Duodenal mucosa (tissue), 2 donors: Measurements from ENCODE around the gene MAPK11.
"Not testable (repeated sequence)": the region's sequence is repeated elsewhere in the genome, so short reads cannot be mapped to it uniquely, and the experiment has no call there.

Experiments
- H3K27ac ChIP-seq: one replicate; pipeline ENCODE4 v1.7.0; 2013; ENCODE audit warnings: low read depth, low read length
- H3K27me3 ChIP-seq, 2 donors: one replicate each; pipeline ENCODE4 v1.7.0; 2013; ENCODE audit warnings: low read length in 2 of 2, control low read depth in 1 of 2; ENCODE audit not compliant: insufficient read depth in 2 of 2, control insufficient read depth in 1 of 2
- H3K36me3 ChIP-seq, 2 donors: one replicate each; pipeline ENCODE4 v1.7.0; 2013; ENCODE audit warnings: low read length in 2 of 2, control low read depth in 1 of 2; ENCODE audit not compliant: insufficient read depth in 2 of 2, control insufficient read depth in 1 of 2
- H3K4me1 ChIP-seq, 2 donors: one replicate each; pipeline ENCODE4 v1.7.0; 2013; ENCODE audit warnings: low read length in 2 of 2, control low read depth in 1 of 2; ENCODE audit not compliant: insufficient read depth in 2 of 2, control insufficient read depth in 1 of 2
- H3K4me3 ChIP-seq, 2 donors: one replicate each; pipeline ENCODE4 v1.7.0; 2013; ENCODE audit warnings: low read length in 2 of 2, low read depth in 1 of 2
- H3K9ac ChIP-seq, 2 donors: one replicate each; pipeline ENCODE4 v1.7.0; 2013; ENCODE audit warnings: low read length in 2 of 2, low read depth in 1 of 2
- H3K9me3 ChIP-seq, 2 donors: one replicate each; pipeline ENCODE4 v1.7.0; 2013; ENCODE audit warnings: low read length in 2 of 2, control low read depth in 1 of 2; ENCODE audit not compliant: control insufficient read depth in 1 of 2

Gene MAPK11

GRCh38 chr22:50278956-50279619, 8.9 kb upstream of the MAPK11 start:
- H3K9ac ChIP-seq, result no peak overlapping the region
- H3K9me3 ChIP-seq, result no peaks in the 10 kb centered on the region
- H3K4me3 ChIP-seq, result no peak overlapping the region

GRCh38 chr22:50278461-50278860, 8.3 kb upstream of the MAPK11 start:
- Histone ChIP-seq H3K27ac (no peak overlapping the region), H3K4me3 (no peak overlapping the region), H3K27me3 (no peaks in the 10 kb centered on the region), H3K4me1 (peaks cover 6 to 7% of the 10 kb centered on the region in 2 donors), H3K36me3 (peaks cover 21 to 73% of the 10 kb centered on the region in 2 donors), H3K9ac (no peak overlapping the region), H3K9me3 (no peaks in the 10 kb centered on the region)

More at GRCh38 chr22:50278956-50279619, 8.9 kb upstream of the MAPK11 start:
- Histone ChIP-seq H3K4me1 (peaks cover 6 to 7% of the 10 kb centered on the region in 2 donors), H3K27ac (no peak overlapping the region), H3K27me3 (no peaks in the 10 kb centered on the region), H3K36me3 (peaks cover 21 to 76% of the 10 kb centered on the region in 2 donors)

DNA sequence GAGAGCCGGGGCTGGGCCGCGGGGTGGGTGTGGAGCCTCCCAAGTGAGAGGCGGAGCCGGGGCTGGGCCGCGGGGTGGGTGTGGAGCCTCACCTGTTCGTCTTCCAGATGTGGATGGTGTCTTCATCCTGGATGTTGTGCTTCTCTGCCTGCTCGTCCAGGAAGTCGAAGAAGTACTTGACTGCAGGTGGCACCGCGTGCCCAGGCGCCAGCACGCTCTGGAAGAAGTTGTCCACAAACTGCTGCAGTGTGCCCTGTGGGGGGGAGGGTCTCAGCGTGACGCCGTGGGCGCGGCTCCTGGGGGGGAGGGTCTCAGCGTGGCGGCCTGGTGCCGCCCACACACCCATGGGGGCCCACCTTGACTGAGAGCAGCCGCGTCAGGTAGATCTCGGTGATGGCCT, 7.6 kb upstream of the MAPK11 start:
- Histone ChIP-seq H3K4me3 (no peak overlapping the region), H3K36me3 (peaks cover 21 to 66% of the 10 kb centered on the region in 2 donors), H3K27ac (no peak overlapping the region), H3K9me3 (no peaks in the 10 kb centered on the region), H3K4me1 (peaks cover 2 to 4% of the 10 kb centered on the region in 2 donors), H3K27me3 (no peaks in the 10 kb centered on the region), H3K9ac (no peak overlapping the region)

DNA sequence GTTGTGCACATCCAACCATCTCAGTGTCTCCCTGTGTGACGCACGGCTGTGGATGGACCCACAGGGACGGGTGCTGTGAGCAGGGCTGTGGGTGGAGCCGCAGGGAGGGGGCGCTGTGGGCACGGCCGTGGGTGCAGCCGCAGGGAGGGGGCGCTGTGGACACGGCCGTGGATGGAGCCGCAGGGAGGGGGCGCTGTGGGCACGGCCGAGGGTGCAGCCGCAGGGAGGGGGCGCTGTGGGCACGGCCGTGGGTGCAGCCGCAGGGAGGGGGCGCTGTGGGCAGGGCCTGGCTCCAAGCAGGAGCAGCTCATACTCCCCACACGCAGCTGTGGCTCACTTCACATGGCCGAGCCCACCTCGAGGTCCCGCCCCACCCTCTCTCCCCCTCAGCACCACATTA, 6.0 kb upstream of the MAPK11 start:
- peaks cover 13 to 51% of the 10 kb centered on the region in 2 donors for H3K36me3 ChIP-seq
- no peak overlapping the region for H3K4me3 ChIP-seq
- H3K27ac ChIP-seq, result no peak overlapping the region
- peaks cover 4% of the 10 kb centered on the region in 2 donors for H3K4me1 ChIP-seq
- no peak overlapping the region for H3K9ac ChIP-seq
- no peaks in the 10 kb centered on the region for H3K9me3 ChIP-seq
- H3K27me3 ChIP-seq, result no peaks in the 10 kb centered on the region

DNA sequence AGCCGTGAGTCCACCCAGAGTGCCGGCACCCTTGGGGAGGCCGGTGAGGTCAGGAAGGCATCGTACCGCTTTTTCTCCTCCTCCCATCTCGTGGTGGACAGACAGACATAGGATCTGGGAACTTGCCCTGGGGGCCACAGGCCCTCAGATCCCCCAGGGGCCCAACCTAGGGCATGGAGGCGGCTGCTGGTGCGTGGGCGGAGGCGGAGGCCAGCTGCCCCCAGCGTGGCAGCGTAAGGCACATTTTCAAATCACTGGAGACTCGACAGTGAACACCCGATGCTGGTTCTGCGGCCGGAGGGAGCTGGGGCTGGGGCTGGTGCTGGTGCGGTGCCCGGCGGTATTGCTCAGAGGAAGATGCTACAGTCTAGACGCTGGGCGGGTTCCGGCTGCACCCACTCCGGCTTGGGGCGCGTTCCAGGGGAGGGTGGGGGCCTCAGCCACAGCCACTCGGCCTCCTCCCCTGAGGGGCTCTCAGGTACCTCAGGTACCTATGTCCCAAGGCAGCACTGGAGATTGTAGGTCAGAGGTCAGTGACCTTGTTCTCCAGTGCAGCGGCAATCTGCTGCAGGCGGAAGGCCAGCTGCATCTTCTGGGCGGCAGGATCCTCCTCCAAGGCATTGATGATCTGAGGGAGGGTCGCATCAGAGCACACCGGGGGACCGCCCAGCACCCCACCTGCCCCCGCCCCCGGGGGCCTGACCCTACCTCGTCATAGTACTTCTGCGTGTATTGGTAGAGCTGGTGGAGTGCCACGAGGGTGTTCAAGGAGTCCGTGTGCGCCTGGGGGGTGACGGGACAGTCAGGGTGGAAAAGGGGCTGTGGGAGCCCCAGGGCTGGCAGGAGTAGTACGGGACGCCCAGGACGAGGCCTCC, 5.2 kb upstream of the MAPK11 start:
- Histone ChIP-seq H3K27ac (no peak overlapping the region), H3K9me3 (no peaks in the 10 kb centered on the region), H3K36me3 (peaks cover 12 to 45% of the 10 kb centered on the region in 2 donors), H3K27me3 (peaks cover 0 to 5% of the 10 kb centered on the region in 2 donors), H3K4me1 (peaks cover 7 to 11% of the 10 kb centered on the region in 2 donors), H3K4me3 (no peak overlapping the region), H3K9ac (no peak overlapping the region)

DNA sequence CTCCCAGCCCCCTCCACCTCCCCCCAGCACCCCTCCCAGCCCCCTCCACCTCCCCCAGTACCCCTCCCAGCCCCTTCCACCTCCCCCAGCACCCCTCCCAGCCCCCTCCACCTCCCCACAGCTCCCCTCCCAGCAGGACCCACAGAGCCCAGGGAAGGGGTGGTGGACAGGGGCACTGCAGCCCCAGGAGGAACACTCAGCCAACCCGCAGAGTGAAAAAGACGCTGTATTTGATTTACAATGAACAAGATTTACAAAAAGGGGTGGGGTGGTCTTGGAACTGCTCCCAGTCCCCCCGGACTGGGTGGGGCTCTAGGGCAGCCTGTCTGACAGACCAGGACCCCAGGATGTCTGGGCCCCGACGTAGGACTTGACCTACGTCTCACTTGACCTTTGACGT, 4.6 kb upstream of the MAPK11 start:
- Histone ChIP-seq H3K36me3 (peaks cover 12 to 41% of the 10 kb centered on the region in 2 donors), H3K27ac (no peak overlapping the region), H3K4me3 (no peak overlapping the region), H3K27me3 (peaks cover 0 to 5% of the 10 kb centered on the region in 2 donors), H3K4me1 (peaks cover 7 to 12% of the 10 kb centered on the region in 2 donors), H3K9me3 (no peaks in the 10 kb centered on the region), H3K9ac (no peak overlapping the region)

DNA sequence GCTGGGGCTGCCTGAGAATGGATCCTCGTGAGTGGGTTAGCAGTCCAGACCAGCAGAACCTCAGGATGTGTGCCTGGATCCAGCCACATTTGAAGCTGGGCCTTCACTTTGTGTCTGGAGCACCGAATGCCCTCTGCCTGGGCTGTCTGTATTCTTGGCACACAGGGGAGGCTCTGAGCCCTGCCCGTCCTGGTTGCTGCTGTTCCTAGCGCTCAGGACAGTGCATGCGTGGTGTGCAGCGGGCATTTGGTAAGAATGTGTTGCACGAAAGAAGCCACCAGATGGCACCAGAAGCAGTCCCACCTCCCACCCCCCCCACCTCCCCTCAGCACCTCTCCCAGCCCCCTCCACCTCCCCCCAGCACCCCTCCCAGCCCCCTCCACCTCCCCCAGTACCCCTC, 4.1 kb upstream of the MAPK11 start:
- H3K4me1 ChIP-seq, result peaks cover 9 to 16% of the 10 kb centered on the region in 2 donors
- H3K27ac ChIP-seq, result no peak overlapping the region
- H3K4me3 ChIP-seq, result no peak overlapping the region
- no peak overlapping the region for H3K9ac ChIP-seq
- peaks cover 2 to 5% of the 10 kb centered on the region in 2 donors for H3K27me3 ChIP-seq
- H3K9me3 ChIP-seq, result no peaks in the 10 kb centered on the region
- peaks cover 10 to 36% of the 10 kb centered on the region in 2 donors for H3K36me3 ChIP-seq

DNA sequence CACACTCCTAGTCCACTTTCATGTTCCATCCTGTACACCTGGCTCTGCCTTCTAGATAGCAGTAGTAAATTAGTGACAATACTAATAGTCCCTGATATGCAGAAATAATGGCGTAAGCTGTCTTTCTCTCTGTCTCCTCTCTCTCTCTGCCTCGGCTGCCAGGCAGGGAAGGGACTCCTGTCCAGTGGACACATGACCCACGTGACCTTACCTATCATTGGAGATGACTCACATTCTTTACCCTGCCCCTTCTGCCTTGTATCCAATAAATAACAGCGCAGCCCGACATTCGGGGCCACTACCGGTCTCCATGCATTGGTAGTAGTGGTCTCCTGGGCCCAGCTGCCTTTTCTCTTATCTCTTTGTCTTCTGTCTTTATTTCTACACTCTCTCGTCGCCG, 3.6 kb upstream of the MAPK11 start:
- not testable (repeated sequence) for H3K4me3 ChIP-seq, H3K9ac ChIP-seq, H3K9me3 ChIP-seq, H3K27ac ChIP-seq, H3K27me3 ChIP-seq
- Histone ChIP-seq H3K36me3 (peaks cover 9 to 31% of the 10 kb centered on the region in 2 donors), H3K4me1 (peaks cover 15 to 21% of the 10 kb centered on the region in 2 donors)

- peaks cover 9 to 27% of the 10 kb centered on the region in 2 donors for H3K36me3 ChIP-seq
- H3K4me1 ChIP-seq, result peaks cover 19 to 23% of the 10 kb centered on the region in 2 donors
- H3K27me3 ChIP-seq, H3K9ac ChIP-seq, H3K27ac ChIP-seq, H3K4me3 ChIP-seq, H3K9me3 ChIP-seq: not testable (repeated sequence)
Observed at GRCh38 chr22:50273352-50273751, 3.2 kb upstream of the MAPK11 start.
